ENCODE results near the gene KHSRP. TPM values are rescaled to one million over a fixed set of nuclear protein-coding genes. Genes with fewer than 3 reads are reported as not detected.
A peak's percentile ranks its signal among the peaks of the same experiment; 100 is the strongest.

KHSRP gene
- total RNA-seq, 4 donors from 2014 or later: 79.5 to 147 (median 119) TPM

DNA sequence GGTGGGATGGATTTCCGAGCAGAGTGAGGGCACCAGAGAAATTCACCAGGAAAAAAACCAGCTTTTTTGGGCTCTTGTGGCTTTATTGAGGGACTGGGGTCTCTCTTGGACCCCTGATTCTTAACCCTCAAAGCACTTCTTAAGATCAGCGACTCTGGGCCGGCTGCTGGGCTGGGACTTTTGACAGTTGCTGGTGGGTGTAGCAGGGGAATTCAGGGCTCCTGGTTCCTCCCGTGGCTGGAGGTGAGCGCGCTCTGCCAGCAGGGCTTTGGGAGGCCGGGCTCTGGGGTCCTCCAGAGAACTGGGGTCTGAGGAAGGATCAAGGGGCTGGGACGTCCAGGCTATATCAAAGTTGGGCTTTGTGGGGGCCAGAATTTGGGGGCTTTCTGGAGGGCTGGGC, 42.8 kb upstream of the KHSRP start:
- TF ChIP-seq, protein P1, sequence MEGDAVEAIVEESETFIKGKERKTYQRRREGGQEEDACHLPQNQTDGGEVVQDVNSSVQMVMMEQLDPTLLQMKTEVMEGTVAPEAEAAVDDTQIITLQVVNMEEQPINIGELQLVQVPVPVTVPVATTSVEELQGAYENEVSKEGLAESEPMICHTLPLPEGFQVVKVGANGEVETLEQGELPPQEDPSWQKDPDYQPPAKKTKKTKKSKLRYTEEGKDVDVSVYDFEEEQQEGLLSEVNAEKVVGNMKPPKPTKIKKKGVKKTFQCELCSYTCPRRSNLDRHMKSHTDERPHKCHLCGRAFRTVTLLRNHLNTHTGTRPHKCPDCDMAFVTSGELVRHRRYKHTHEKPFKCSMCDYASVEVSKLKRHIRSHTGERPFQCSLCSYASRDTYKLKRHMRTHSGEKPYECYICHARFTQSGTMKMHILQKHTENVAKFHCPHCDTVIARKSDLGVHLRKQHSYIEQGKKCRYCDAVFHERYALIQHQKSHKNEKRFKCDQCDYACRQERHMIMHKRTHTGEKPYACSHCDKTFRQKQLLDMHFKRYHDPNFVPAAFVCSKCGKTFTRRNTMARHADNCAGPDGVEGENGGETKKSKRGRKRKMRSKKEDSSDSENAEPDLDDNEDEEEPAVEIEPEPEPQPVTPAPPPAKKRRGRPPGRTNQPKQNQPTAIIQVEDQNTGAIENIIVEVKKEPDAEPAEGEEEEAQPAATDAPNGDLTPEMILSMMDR (IDR thresholded peaks at IDR 0.05): no peak
- no peak for TF ChIP-seq POLR2A (IDR thresholded peaks at IDR 0.05)
- no peak for TF ChIP-seq EP300 (IDR thresholded peaks at IDR 0.05)
- WGBS, 2 donors: 69 to 71% methylated on average over 7 to 8 of the region's 8 CpGs
- H3K9me3 ChIP-seq: no peaks in the 10 kb centered on the region
- no peaks in the 10 kb centered on the region for H3K36me3 ChIP-seq
- DNase-seq (ENCODE audit: low spot score in 2 of 2): no peak
- H3K4me1 ChIP-seq: peaks cover 0 to 7% (median 2%) of the 10 kb centered on the region in 4 donors
- H3K27ac ChIP-seq: no peak overlapping the region
- peaks cover 0 to 26% of the 10 kb centered on the region in 2 donors for H3K27me3 ChIP-seq
- no peak overlapping the region for H3K4me3 ChIP-seq

DNA sequence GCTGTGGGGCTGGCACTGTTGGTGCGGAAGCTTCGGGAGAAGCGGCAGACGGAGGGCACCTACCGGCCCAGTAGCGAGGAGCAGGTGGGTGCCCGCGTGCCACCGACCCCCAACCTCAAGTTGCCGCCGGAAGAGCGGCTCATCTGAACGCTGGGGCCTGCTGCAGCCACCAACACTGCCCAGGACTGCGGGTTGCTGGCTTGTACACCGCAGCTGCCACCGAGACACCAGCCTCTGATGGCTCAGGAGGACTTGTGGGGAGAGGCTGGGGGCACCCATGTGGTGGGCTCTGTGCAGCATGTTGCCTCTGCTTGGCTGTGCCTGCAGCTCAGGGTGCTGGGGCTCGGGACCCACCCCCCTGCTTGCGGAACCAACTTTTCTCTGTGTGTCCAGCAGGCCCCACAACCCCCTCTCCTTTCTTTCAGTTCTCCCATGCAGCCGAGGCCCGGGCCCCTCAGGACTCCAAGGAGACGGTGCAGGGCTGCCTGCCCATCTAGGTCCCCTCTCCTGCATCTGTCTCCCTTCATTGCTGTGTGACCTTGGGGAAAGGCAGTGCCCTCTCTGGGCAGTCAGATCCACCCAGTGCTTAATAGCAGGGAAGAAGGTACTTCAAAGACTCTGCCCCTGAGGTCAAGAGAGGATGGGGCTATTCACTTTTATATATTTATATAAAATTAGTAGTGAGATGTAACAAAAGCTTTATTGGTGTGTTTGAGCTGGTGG, 42.1 kb upstream of the KHSRP start:
- DNase-seq (ENCODE audit: low spot score in 2 of 2): no peak
- Histone ChIP-seq H3K4me3 (no peak overlapping the region), H3K27me3 (peaks cover 0 to 26% of the 10 kb centered on the region in 2 donors), H3K9me3 (no peaks in the 10 kb centered on the region), H3K36me3 (no peaks in the 10 kb centered on the region), H3K4me1 (peaks cover 0 to 7% (median 2%) of the 10 kb centered on the region in 4 donors), H3K27ac (no peak overlapping the region)
- TF ChIP-seq EP300 (IDR thresholded peaks at IDR 0.05) (no peak), POLR2A (IDR thresholded peaks at IDR 0.05) (no peak)
- TF ChIP-seq, protein P1 (IDR thresholded peaks at IDR 0.05): no peak
- 61 to 77% methylated on average over 8 to 12 of the region's 21 CpGs for WGBS, 2 donors

DNA sequence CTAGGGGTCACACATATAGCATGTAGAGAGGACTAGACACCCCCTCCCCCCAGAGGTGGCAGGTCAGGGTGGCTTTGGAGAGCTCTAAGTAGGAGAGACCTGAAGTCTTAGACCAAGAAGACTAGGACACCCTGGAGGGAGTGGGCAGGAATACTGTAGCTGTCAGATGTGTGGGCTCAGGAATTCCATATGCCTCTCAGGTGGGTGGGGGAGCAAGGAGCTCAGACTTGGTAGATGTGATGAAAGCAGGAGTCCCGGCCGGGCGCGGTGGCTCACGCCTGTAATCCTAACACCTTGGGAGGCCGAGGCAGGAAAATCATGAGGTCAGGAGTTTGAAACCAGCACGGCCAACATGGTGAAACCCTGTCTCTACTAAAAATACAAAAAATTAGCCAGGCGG, 41.1 kb upstream of the KHSRP start:
- H3K4me1 ChIP-seq: peaks cover 0 to 10% (median 3%) of the 10 kb centered on the region in 4 donors
- 84 to 89% methylated on average over 8 of the region's 8 CpGs for WGBS, 2 donors

DNA sequence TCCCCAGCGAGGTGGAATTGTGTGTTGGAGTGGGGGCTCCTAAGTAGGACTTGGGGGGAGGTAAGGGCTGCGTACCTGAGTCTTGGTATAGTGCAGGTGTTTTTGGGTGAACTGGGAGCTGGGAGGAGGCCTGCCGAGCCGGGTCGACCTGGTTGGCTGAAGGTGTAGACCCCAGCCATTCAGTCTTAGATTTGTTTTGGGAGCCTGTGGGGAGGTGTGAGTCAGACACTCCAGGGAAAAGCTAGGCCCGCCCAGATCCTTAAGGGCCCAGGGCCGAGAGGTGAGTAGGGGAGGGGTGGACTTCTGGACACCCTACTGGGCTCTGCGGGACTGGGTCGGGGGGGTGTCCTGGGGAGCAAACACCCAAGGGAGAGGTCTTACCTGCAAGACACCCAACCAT, 40.4 kb upstream of the KHSRP start:
- TF ChIP-seq EP300 (IDR thresholded peaks at IDR 0.05) (no peak), POLR2A (IDR thresholded peaks at IDR 0.05) (no peak)
- TF ChIP-seq, protein P1 (IDR thresholded peaks at IDR 0.05): no peak
- DNase-seq (ENCODE audit: low spot score in 2 of 2): no peak
- Histone ChIP-seq H3K4me3 (peak overlapping the region in 1 of 4 donors; percentile 34), H3K36me3 (no peaks in the 10 kb centered on the region), H3K27me3 (peaks cover 0 to 26% of the 10 kb centered on the region in 2 donors), H3K27ac (no peak overlapping the region), H3K4me1 (peaks cover 0 to 12% (median 3%) of the 10 kb centered on the region in 4 donors), H3K9me3 (no peaks in the 10 kb centered on the region)
- 40 to 54% methylated on average over 9 of the region's 9 CpGs for WGBS, 2 donors

More for the DNA sequence above, 41.1 kb upstream of the KHSRP start:
- H3K4me3 ChIP-seq: no peak overlapping the region
- no peak overlapping the region for H3K27ac ChIP-seq
- no peaks in the 10 kb centered on the region for H3K9me3 ChIP-seq
- H3K36me3 ChIP-seq: no peaks in the 10 kb centered on the region
- peaks cover 0 to 26% of the 10 kb centered on the region in 2 donors for H3K27me3 ChIP-seq
- no peak for DNase-seq (ENCODE audit: low spot score in 2 of 2)
- TF ChIP-seq, protein P1 (IDR thresholded peaks at IDR 0.05): no peak
- no peak for TF ChIP-seq EP300 (IDR thresholded peaks at IDR 0.05)
- TF ChIP-seq POLR2A (IDR thresholded peaks at IDR 0.05): no peak

DNA sequence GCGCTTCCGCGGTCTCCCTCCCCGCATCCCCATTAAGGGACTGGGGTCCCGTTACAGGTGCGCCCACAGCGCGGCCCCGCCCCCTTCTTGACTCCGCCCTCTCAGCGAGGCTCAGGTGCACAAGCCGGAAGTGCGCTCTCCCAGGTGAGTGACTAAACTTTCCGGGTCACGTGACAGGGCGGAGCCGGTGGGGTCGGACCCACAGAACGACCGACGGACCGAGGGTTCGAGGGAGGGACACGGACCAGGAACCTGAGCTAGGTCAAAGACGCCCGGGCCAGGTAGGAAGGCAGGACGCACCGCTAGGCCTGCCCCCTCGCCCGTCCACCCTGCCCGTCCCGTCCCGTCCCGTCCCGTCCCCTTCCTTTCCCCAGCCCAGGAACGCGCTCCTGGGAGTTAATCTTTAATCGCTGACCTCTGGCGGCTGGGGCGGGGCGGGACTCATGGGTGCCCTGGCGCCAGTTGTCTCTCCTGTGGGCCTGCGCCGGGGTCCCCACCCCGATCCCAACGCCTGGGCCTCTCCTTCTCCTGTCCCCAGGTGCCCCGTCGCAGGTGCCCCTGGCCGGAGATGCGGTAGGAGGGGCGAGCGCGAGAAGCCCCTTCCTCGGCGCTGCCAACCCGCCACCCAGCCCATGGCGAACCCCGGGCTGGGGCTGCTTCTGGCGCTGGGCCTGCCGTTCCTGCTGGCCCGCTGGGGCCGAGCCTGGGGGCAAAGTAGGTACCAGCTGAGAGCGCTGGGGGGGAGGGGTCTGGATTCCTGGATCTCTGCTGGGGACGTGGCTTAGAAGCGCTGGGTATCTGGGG, 39.7 kb upstream of the KHSRP start, which contains the start of gene CRB3:
TSS of gene CRB3 (plus strand) at position 202 of the 804 bp plus-strand sequence. CDS start at position 633, 431 bp downstream.
- H3K27me3 ChIP-seq: peaks cover 0 to 26% of the 10 kb centered on the region in 2 donors
- peaks cover 0 to 17% (median 3%) of the 10 kb centered on the region in 4 donors for H3K4me1 ChIP-seq
- H3K9me3 ChIP-seq: no peaks in the 10 kb centered on the region
- 3 to 4% methylated on average over 21 to 24 of the region's 65 CpGs for WGBS, 2 donors
- DNase-seq (ENCODE audit: low spot score in 2 of 2): no peak
- no peaks in the 10 kb centered on the region for H3K36me3 ChIP-seq
- peak within 1 kb of the TSS in 1 of 4 donors; percentile 34 for H3K4me3 ChIP-seq
- peak within 1 kb of the TSS in 1 of 4 donors; percentile 76 for H3K27ac ChIP-seq
- no peak for TF ChIP-seq EP300 (IDR thresholded peaks at IDR 0.05)
- TF ChIP-seq POLR2A (IDR thresholded peaks at IDR 0.05): no peak
- TF ChIP-seq, protein P1 (IDR thresholded peaks at IDR 0.05): no peak

All from tibial nerve (tissue), 4 donors.